ENCODE data around the gene DOHH.

- TF ChIP-seq FOXP2 (optimal IDR thresholded peaks at IDR 0.05; ENCODE audit: control extremely low read depth, extremely low read length, insufficient read depth) (no peak), EZH2 (IDR thresholded peaks at IDR 0.05) (no peak)
These were observed 23.0 kb upstream of the DOHH start for GRCh38 chr19:3523361-3524077.
